B cell (primary cell): ENCODE results near the gene FAM107A. TPM values are rescaled to one million over a fixed set of nuclear protein-coding genes. Genes with fewer than 3 reads are reported as not detected.

Source experiments
- ATAC-seq: fragments of 200-7000 bp; cut with Tn5 transposase; one replicate; pipeline ENCODE4 v1.10.0; 2021; ENCODE audit warnings: low read depth, mild to moderate bottlenecking, moderate number of reproducible peaks, moderate library complexity
- CTCF ChIA-PET: fragments of 350-600 bp; sonication (Branson Sonifier 250); formaldehyde crosslinking; loops from one replicate; lab custom pipeline; 2021; ENCODE audit warnings: antibody characterized with exemption, inconsistent platforms; lab: Charles Lee
- POLR2A ChIA-PET: fragments of 350-600 bp; sonication (Branson Sonifier 250); formaldehyde crosslinking; loops from one replicate; lab custom pipeline; 2021; ENCODE audit warnings: antibody characterized with exemption; lab: Charles Lee
- DNase-seq: peaks from one replicate; pipeline ENCODE4 v3.0.0; 2013
- H2AFZ ChIP-seq: 2 replicates; pipeline ENCODE4 v1.6.1; 2012; ENCODE audit warnings: mild to moderate bottlenecking, low read depth, low read length; ENCODE audit not compliant: insufficient read depth, poor library complexity, severe bottlenecking
- H3K27ac ChIP-seq, 2 donors: 1 replicate in 1 of 2; 2 replicates in 1 of 2; pipeline ENCODE4 v1.5.1; 2012 to 2013; ENCODE audit warnings: low read length in 2 of 2, mild to moderate bottlenecking in 2 of 2, moderate library complexity in 1 of 2
- H3K27me3 ChIP-seq, 4 experiments: fragments of 200-600 bp in 1 of 4; sonication (generic) in 1 of 4; replicated peaks in 1 of 4; 1 replicate in 2 of 4; 2 replicates in 2 of 4; pipeline versions ENCODE4 v1.6.1 to v1.7.0; 2013 to 2016; ENCODE audit warnings: low read length in 3 of 4, mild to moderate bottlenecking in 2 of 4, mixed read lengths in 1 of 4, moderate library complexity in 1 of 4; ENCODE audit not compliant: insufficient read depth in 4 of 4, control insufficient read depth in 3 of 4; ENCODE audit errors: control extremely low read depth in 1 of 4
- H3K36me3 ChIP-seq, 2 experiments: replicated peaks in 1 of 2; 1 replicate in 1 of 2; 2 replicates in 1 of 2; pipeline versions ENCODE4 v1.6.1 to v1.7.1; 2013; ENCODE audit warnings: low read length in 1 of 2; ENCODE audit not compliant: insufficient read depth in 2 of 2, control insufficient read depth in 1 of 2; ENCODE audit errors: control extremely low read depth in 1 of 2, extremely low read depth in 1 of 2
- H3K4me1 ChIP-seq, 2 donors: fragments of 200-600 bp in 1 of 2; sonication (generic) in 1 of 2; 1 replicate in 1 of 2; 2 replicates in 1 of 2; pipeline versions ENCODE4 v1.5.1 to v1.6.1; 2013 to 2017; ENCODE audit warnings: low read length in 2 of 2; ENCODE audit not compliant: control insufficient read depth in 2 of 2, insufficient read depth in 2 of 2
- H3K4me2 ChIP-seq: replicated peaks from 2 replicates; pipeline ENCODE3; 2012; ENCODE audit warnings: mild to moderate bottlenecking, low read depth, low read length; ENCODE audit not compliant: poor library complexity, severe bottlenecking
- H3K4me3 ChIP-seq, 5 experiments: fragments of 200-600 bp in 1 of 5; sonication (generic) in 1 of 5; 1 replicate in 3 of 5; 2 replicates in 2 of 5; pipeline versions ENCODE4 v1.5.1 to v1.7.0; 2011 to 2016; ENCODE audit warnings: low read length in 4 of 5, mild to moderate bottlenecking in 4 of 5, low read depth in 2 of 5, control low read depth in 1 of 5, moderate library complexity in 1 of 5; ENCODE audit not compliant: insufficient read depth in 1 of 5; ENCODE audit errors: control extremely low read depth in 1 of 5, extremely low read depth in 1 of 5
- H3K79me2 ChIP-seq: fragments of 200-600 bp; sonication (generic); one replicate; pipeline ENCODE4 v1.6.0; 2016; ENCODE audit warnings: low read length; ENCODE audit not compliant: control insufficient read depth, insufficient read depth
- H3K9ac ChIP-seq: fragments of 200-600 bp; sonication (generic); 2 replicates; pipeline ENCODE4 v1.6.1; 2017; ENCODE audit warnings: mild to moderate bottlenecking, low read length, moderate library complexity
- H3K9me3 ChIP-seq, 3 donors: one replicate each; pipeline versions ENCODE4 v1.6.1 to v1.7.1; 2013; ENCODE audit warnings: low read length in 2 of 3; ENCODE audit not compliant: control insufficient read depth in 2 of 3, insufficient read depth in 1 of 3; ENCODE audit errors: control extremely low read depth in 1 of 3
- H4K20me1 ChIP-seq: 2 replicates; pipeline ENCODE4 v1.6.0; 2012; ENCODE audit warnings: mild to moderate bottlenecking, low read length; ENCODE audit not compliant: insufficient read depth, control insufficient read depth, poor library complexity, severe bottlenecking
- H3K27ac Mint-ChIP-seq: one replicate; pipeline ENCODE4 v1.8.0; 2021; ENCODE audit warnings: mixed read lengths
- H3K27me3 Mint-ChIP-seq: one replicate; pipeline ENCODE4 v1.8.0; 2021; ENCODE audit warnings: mixed read lengths
- H3K4me1 Mint-ChIP-seq: one replicate; pipeline ENCODE4 v1.8.0; 2021; ENCODE audit warnings: mixed read lengths
- H3K4me3 Mint-ChIP-seq: one replicate; pipeline ENCODE4 v1.8.0; 2021; ENCODE audit warnings: mixed read lengths
- H3K9me3 Mint-ChIP-seq: one replicate; pipeline ENCODE4 v1.8.0; 2022; ENCODE audit warnings: mixed read lengths; ENCODE audit not compliant: insufficient read depth
- EZH2 ChIP-seq: IDR thresholded peaks from 2 replicates; pipeline ENCODE4 v1.6.1; 2012; ENCODE audit warnings: borderline replicate concordance, low read depth, mild to moderate bottlenecking, moderate library complexity, low read length; ENCODE audit not compliant: insufficient read depth, poor library complexity, severe bottlenecking
- WGBS: methylation state at CpG from one replicate; pipeline ENCODE4 v1.1.5; 2013; ENCODE audit warnings: missing lambda C conversion rate; ENCODE audit not compliant: insufficient coverage; 5-methylcytosine and 5-hydroxymethylcytosine counted together
- intact Hi-C: fragments of 100-400 bp; cut with micrococcal nuclease; formaldehyde crosslinking; loops from one replicate; pipeline ENCODE4 v1.10.0; 2022
- polyA plus RNA-seq: library from polyadenylated mRNA; depleted of rRNA; stranded (reverse); fragments of >200 nt; gene quantifications from 2 replicates; pipeline ENCODE4 v1.2.3, GENCODE V29; 2012
- total RNA-seq, 2 donors: library from RNA; stranded (reverse); fragments of 120-200 nt in 1 of 2; gene quantifications; 1 replicate in 1 of 2; 2 replicates in 1 of 2; pipeline versions ENCODE4 v1.2.3 to v1.2.4, GENCODE V29; 2013 to 2022
- TF ChIP-seq, protein P1 (sequence below): fragments of 200-600 bp; IDR thresholded peaks from one replicate; pipeline ENCODE4 v1.8.0; 2022; ENCODE audit warnings: antibody characterized with exemption, mild to moderate bottlenecking

FAM107A gene
- total and polyA plus RNA-seq, 2 donors (not counting 1 experiment from before 2014, with no cell fraction given) = not detected

DNA sequence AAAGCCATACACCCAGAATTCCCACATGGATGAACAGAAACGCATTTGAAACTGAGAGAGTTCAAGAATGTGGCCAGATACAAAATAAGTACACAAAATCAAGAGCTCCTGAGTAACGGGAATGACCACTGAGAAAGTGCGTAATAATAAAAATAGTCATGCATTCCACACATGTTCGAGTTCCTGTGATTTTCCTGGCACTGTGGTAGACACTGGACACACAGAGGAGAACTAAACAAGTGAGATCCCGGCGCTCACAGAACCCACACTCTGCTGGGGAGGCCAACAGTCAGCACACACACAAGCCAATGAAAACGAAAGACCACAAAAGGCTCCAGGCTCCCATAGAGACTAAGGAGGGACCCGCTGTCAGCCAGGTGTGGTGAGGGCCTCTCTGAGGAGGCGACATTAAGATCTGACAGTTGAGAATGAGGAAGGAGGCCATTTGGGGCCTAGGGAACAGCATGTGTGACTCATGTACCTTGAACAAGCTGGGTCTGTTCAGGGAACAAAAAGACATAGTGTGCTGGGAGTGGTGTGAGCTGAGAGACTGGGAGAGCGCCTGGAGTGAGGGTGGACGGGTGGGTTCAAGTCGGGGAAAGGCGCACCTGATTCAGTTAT, 5.1 kb downstream of the FAM107A start:
- WGBS = 85% methylated on average over 9 of the region's 13 CpGs
- no peak for ATAC-seq
- Mint-ChIP-seq H3K4me3 (no peak overlapping the region), H3K9me3 (no peaks in the 10 kb centered on the region), H3K4me1 (peaks cover 7% of the 10 kb centered on the region), H3K27ac (no peak overlapping the region), H3K27me3 (peaks cover 13% of the 10 kb centered on the region)
- CTCF ChIA-PET = interaction anchor here (1.3 to 10.3 kb wide), 2 partner anchors 8 to 59 kb away, joined by 5 to 85 read pairs; no protein-coding TSS in a partner anchor
- H4K20me1 ChIP-seq = no peaks in the 10 kb centered on the region
- no peak overlapping the region for H3K4me3 ChIP-seq
- no peak overlapping the region for H3K27ac ChIP-seq
- H3K9ac ChIP-seq = no peak overlapping the region
- H3K36me3 ChIP-seq = no peaks in the 10 kb centered on the region
- no peak for DNase-seq
- intact Hi-C loops = no loop called here
- no peak overlapping the region for H3K4me2 ChIP-seq
- H3K4me1 ChIP-seq = peaks cover 4 to 6% of the 10 kb centered on the region in 2 donors
- peaks cover 0 to 4% (median 0%) of the 10 kb centered on the region in 4 experiments for H3K27me3 ChIP-seq
- no peaks in the 10 kb centered on the region for H3K9me3 ChIP-seq
- H2AFZ ChIP-seq = no peak overlapping the region
- POLR2A ChIA-PET = no interaction called here
- no peak for TF ChIP-seq EZH2
- TF ChIP-seq, protein P1, sequence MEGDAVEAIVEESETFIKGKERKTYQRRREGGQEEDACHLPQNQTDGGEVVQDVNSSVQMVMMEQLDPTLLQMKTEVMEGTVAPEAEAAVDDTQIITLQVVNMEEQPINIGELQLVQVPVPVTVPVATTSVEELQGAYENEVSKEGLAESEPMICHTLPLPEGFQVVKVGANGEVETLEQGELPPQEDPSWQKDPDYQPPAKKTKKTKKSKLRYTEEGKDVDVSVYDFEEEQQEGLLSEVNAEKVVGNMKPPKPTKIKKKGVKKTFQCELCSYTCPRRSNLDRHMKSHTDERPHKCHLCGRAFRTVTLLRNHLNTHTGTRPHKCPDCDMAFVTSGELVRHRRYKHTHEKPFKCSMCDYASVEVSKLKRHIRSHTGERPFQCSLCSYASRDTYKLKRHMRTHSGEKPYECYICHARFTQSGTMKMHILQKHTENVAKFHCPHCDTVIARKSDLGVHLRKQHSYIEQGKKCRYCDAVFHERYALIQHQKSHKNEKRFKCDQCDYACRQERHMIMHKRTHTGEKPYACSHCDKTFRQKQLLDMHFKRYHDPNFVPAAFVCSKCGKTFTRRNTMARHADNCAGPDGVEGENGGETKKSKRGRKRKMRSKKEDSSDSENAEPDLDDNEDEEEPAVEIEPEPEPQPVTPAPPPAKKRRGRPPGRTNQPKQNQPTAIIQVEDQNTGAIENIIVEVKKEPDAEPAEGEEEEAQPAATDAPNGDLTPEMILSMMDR = no peak
- no peaks in the 10 kb centered on the region for H3K79me2 ChIP-seq

DNA sequence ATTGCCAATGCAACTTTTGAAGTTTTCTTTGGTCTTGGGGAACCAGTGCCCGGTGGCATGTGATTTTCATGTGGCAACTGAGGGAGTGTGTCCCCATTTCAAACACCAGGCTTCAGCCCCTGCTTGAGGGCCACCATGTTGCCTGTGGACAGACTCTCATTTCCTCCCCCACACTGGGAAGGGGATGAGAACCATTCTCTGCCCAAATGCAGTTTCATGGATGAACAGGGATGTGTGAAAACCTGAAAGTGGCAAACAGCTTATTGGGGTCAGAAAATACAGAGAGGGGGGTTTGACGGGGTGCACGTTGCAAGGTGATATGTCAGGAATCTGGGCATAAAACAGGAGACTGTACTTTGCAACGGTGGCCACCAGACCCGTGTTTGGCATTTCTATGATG, 6.3 kb downstream of the FAM107A start:
- WGBS = 100% methylated on average over 5 of the region's 5 CpGs
- Mint-ChIP-seq H3K4me1 (peaks cover 7% of the 10 kb centered on the region), H3K27me3 (peaks cover 5% of the 10 kb centered on the region), H3K27ac (no peak overlapping the region), H3K4me3 (no peak overlapping the region), H3K9me3 (no peaks in the 10 kb centered on the region)
- no peak overlapping the region for H3K9ac ChIP-seq
- ATAC-seq = no peak
- H3K4me2 ChIP-seq = no peak overlapping the region
- no peaks in the 10 kb centered on the region for H3K9me3 ChIP-seq
- no peak overlapping the region for H3K27ac ChIP-seq
- ChIA-PET POLR2A (no interaction called here), CTCF (interaction anchor here (1.2 to 10.3 kb wide), 3 partner anchors 9 to 262 kb away, joined by 3 to 85 read pairs (median 5); no protein-coding TSS in a partner anchor)
- no peak overlapping the region for H3K4me3 ChIP-seq
- peaks cover 0 to 2% (median 0%) of the 10 kb centered on the region in 4 experiments for H3K27me3 ChIP-seq
- H2AFZ ChIP-seq = no peak overlapping the region
- H3K4me1 ChIP-seq = peaks cover 4 to 6% of the 10 kb centered on the region in 2 donors
- no peak for TF ChIP-seq EZH2
- TF ChIP-seq, protein P1 = no peak
- DNase-seq = no peak
- H3K79me2 ChIP-seq = no peaks in the 10 kb centered on the region
- H4K20me1 ChIP-seq = no peaks in the 10 kb centered on the region
- no peaks in the 10 kb centered on the region for H3K36me3 ChIP-seq
- intact Hi-C loops = no loop called here
